Stimulated activated CD4-positive, alpha-beta T cell treated with anti-CD3 and anti-CD28 coated beads, Interleukin-1b, Interleukin-23, amount 100 ng/mL, for 24 hours (primary cell): ENCODE data around the gene CHID1.

ENCODE experiments used
- DNase-seq, 4 experiments: peaks; one replicate each; pipeline ENCODE4 v3.0.0-alpha.2; 2020; ENCODE audit warnings: low read depth in 4 of 4, low spot score in 1 of 4

Gene CHID1

DNA sequence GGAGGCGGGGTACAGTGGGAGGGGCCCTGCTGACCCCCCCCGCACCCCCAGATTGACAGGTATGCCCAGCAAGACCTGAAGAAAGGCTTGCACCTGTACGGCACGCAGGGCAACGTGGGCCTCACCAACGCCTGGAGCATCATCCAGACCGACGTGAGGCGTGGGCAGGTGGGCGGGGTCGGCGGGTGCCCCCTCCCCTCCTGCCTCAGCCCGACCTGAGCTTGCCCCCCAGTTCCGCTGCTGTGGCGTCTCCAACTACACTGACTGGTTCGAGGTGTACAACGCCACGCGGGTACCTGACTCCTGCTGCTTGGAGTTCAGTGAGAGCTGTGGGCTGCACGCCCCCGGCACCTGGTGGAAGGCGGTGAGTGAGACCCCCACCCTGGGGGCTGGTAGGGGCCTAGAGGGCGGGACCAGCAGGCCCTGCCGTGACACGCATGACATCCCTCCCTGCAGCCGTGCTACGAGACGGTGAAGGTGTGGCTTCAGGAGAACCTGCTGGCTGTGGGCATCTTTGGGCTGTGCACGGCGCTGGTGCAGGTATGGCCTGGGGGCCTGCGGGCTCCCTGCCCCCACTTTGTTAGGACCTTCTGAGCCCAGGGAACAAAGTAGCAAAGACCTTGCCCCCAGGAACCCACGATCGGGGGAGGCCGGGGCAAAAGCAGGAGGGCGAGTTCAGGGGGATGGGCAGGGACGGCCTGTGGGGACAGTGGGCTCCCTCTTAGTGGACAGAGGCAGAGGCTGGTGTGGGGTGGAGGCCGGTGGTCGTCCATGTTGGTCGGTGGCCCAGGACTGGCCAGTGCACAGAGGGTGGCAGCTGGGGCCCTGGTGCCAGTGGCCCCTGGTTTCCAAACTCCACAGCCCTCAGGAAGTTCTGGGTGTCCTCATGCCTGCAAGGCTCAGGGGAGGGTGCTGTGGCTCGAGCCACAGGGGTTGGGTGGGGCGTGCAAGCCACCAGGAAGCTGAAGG, 44.9 kb downstream of the CHID1 start:
- no peak for DNase-seq

DNA sequence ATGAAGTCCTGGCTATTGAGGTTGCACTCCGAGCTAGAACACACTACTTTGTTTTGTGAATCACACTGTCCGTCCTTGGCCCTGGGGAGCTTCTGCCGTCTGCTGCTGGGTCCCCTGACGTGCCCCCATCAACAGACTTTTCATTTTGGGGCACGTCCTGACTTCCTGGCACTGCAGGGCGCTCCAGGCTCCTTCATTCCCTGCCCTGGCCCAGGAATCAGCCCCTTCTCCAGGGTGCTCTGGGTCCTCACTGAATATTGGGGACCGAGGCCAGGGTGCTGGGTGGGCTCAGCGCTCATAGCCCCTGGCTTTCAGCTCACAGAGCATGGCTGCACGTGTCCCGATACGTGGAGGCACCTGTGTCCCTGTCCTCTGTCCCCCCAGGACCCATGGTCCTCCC, 45.7 kb downstream of the CHID1 start:
- DNase-seq, result no peak

GRCh38 chr11:863910-864827, 46.4 kb downstream of the CHID1 start:
- DNase-seq, result no peak

DNA sequence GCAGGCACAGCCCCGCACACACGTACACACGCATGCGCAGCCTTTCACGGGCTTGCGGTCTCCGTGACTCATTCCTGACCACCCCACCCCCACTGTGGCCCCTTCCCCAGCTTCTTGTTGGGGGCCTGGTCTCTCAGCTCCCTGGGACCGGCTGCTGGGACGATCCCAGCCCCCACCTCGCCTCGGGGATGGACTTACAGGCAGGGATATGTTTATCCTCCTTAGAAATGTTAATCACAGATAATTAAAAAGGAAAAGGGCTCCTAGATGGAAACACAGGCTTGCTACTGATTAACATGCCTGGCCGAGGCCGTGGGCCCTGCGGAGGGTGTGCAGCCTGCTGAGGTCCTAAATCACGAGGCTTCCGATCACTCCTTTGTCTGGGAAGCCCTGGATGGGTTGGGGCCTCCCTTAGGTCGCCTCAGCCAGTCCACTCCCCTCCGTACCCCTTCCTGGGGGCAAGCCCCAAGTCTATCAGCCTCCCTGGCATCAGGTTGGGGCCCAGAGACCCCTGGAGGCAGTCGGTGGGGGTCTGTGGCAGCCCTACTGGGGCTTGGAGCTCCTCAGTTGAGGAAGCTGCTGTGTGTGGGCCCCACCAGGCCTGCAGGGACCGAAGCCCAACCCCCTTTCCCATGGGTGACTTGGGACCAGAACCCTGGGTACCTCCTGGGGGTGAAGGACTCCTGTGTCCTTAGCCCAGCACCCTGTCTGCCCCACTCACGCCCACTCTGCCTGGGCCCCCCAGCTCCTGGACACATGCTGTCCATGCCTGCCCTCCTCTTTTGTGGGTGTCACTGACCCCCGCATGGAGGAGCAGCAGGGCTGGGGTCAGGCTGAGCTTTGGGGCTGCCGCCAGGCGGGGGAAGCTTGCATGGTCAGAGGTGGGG, 47.3 kb downstream of the CHID1 start:
- DNase-seq, result no peak

DNA sequence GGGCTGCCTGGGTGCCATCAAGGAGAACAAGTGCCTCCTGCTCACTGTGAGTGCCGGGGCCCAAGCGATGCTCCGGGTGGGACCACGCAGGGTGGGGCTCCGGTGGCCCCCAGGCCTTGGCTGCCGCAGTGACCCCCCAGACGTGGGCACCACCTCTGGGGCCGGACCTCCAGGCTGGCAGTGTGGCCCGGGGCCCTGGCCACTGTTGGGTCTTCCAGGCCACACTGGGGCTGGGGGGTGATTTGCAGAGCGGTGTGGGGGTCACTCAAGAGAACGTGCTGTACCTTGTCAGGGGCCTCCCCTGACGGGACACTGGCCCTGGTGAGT, 48.0 kb downstream of the CHID1 start:
- no peak for DNase-seq

DNA sequence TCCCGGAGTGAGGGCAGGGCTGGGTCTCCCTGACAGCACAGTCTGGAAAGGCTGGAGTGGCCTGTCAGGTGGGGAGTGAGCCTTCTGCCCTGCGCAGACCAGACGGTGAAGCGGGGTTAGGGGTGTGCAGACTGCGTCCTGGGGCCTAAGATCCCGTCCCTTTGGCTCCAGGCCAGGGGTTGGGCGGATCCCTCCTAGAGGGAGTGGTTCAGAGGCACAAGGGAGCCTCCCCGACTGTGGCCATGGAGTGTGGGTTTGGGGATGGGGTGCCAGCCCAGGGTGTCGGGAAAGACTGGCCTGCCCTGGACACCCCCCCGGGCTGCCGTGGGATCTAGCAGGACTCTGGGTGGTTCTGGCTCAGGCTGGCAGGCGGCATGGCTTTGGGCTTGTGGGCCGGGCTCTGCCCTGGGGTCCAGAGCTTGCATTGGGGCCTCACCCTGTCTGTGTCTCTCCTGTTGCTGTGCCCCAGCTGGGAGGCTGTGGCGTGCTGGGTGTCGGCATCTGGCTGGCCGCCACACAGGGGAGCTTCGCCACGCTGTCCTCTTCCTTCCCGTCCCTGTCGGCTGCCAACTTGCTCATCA, 48.4 kb downstream of the CHID1 start:
- DNase-seq, result no peak

DNA sequence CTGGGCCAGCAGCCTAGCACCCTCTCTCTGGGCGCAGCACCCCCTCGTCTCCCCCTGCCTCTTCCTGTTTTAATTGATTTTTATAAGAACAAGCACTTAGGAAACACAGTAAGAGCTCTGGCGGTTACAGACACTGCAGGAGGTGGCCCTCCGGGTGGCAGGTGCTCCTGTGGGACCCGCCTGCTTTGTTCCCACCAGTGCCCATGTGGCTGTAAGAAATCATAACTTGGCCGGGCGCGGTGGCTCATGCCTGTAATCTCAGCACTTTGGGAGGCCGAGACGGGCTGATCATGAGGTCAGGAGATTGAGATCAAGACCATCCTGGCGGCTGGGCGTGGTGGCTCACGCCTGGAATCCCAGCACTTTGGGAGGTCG, 49.5 kb downstream of the CHID1 start:
- no peak for DNase-seq

DNA sequence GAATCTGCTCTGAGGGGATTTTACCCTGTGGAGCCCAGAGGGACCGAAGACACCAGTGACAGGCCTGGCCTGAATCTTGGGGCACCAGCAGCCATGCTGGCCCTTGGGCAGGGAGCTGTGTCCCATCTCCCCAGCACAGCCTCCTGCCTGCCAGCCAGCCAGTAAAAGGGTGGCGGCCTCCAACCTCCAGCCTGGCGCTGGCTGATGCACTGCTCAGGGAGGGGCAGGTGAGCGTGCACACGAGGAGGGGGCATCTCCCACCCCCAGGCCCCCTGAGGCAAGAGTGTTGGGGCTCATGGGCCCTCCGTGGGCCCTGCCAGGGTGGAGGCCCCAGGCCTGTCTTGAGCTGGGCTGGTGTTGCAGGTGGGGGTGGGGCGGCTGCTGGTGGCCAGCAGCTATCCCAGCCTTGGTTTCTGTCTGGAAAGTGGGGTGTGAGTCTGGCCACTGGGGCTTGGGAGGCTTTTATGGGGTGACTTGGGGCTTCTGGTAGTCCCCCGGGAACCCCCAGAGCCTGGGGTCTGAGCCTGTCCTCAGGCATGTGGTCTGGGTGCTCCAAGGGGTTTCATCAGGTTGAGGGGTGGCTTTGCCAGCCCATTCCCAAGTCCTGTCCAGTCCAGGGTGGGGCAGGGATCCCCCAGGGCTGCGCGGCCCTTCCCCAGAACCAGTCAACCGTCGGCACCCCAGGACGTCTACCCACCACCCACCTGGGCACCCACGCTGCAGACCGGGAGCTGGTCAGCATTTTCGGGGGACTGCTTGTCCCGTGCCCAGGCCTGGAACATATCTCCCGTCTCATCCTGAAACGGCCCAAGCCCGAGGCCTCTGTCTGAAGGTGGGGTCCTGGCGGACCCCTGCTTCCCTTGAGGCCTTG, 50.1 kb downstream of the CHID1 start:
- no peak for DNase-seq

- no peak for DNase-seq
Observed at GRCh38 chr11:859394-860131, 51.0 kb downstream of the CHID1 start.

DNA sequence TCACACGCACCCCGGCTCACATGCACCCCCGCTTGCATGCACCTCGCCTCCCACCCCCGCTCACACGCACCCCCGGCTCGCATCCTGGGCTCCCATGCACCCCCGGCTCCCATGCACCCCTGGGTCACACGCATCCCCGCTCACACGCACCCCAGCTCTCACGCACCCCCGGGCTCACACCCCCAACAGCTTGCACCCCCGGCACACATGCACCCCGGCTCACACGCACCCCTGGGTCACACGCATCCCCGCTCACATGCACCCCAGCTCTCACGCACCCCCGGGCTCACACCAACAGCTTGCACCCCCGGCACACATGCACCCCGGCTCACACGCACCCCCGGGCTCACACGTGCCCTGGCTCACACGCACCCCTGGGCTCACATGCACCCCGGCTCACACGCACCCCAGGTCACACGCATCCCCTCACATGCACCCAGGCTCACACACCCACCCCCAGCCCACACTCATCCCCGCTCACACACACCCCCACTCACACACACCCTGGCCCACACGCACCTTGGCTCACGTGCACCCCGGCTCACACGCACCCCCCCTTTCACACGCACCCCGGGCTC, 51.8 kb downstream of the CHID1 start:
- no peak for DNase-seq

DNA sequence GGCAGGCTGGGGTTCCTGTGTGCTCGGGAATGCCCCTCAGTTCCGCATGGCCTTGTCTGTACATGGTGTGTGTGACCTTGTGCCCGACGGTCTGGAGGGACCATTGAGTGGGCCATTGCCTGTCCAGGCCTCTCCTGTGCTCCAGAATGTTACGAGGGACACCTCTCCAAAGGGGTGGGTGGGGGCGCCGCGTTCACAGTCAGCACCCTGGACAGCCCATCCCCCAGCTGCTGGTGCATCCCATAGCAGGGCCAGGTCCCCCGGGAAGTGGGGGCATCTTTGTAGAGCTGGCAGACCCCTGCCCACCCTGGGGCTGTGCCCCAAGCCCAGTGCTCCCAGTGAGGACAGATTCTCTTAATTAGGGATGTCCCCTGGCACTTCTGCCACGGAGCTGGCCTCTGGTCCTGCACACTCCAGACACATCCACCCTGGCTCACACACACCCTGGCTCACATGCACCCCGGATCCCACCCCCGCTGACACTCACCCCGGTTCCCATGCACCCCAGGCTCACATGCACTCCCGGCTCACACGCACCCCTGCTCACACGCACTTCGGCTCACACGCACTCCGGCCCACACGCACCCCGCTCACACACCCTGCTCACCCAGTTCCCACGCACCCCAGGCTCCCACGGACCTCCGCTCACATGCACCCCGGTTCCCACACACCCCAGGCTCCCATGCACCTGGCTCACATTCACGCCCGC, 52.4 kb downstream of the CHID1 start:
- no peak for DNase-seq

- no peak for DNase-seq
Observed at GRCh38 chr11:856397-856796, 54.2 kb downstream of the CHID1 start.

DNA sequence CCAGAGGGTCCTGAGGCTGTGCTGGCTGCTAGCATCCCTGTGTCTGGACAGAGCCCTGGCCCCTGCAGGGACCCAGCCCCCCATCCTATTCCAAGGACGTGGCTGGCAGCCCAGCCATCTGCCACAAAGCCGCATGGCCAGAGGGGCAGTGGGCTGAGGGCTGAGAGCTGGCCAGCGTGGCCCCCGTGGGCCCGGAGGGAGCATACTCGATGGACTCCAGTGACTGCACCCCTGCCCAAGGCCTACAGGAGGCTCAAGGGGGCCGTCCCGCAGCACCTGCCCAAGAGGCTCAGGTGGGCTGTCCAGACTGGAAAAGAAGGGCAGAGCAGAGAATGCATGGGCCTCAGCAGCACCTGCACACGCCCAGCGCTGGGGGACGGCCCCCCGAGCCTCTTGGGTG, 54.8 kb downstream of the CHID1 start:
- DNase-seq, result no peak

DNA sequence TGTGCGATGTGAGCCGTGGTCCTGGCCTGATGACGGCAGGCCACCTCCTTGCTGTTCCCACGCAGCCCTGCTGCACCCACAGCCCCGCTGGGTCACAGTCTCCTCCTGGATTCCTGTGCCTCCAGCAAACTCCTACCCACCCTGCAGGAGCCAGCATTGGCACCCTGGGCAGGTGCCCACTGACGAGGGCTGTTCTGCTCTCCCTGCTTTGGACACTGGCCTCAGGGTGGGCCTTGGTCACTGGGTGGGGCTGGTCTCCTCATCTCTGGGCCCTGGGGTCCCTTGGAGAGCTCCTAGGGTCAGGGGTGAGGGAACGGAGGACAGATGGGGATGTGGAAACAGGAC, 55.3 kb downstream of the CHID1 start:
- no peak for DNase-seq

- no peak for DNase-seq
Observed at GRCh38 chr11:854601-855329, 55.8 kb downstream of the CHID1 start.

GRCh38 chr11:853682-854448, 56.7 kb downstream of the CHID1 start:
- DNase-seq, result no peak

DNA sequence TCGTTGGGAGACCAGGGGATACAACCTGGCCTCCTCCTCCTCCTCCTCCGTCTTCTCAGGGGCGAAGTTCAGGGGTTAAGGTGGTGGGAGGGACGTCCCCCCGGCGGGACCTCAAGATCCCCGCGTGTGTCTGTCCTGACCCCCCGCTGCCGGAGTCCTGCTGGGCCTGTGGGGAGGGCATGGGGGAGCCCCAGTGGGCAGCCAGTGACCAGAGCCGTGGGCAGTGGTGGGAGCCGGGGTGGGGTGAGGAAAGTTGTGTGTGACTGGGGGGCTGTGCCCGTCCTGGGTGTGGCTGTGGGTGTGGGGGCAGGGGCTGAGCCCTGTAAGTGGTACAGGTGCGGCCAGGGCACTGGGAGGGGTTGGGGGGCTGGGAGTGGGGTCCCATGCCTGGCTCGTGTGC, 57.8 kb downstream of the CHID1 start:
- DNase-seq, result no peak
